VCaP (cell line): ENCODE data around the gene LMLN.
"Not testable (repeated sequence)": the region's sequence is repeated elsewhere in the genome, so short reads cannot be mapped to it uniquely, and the experiment has no call there.

Experiments used
- H3K27ac ChIP-seq: fragments of 450-650 bp; 2 replicates; pipeline ENCODE4 v1.5.1; 2017
- CTCF ChIP-seq: fragments of 450-650 bp; conservative IDR thresholded peaks from 2 replicates; pipeline ENCODE4 v1.5.1; 2017; ENCODE audit warnings: mild to moderate bottlenecking, moderate library complexity

Gene LMLN

GRCh38 chr3:198030125-198030524 lies 70.1 kb downstream of the LMLN start:
- H3K27ac ChIP-seq, result no peak overlapping the region
- no peak for TF ChIP-seq CTCF

- no peak overlapping the region for H3K27ac ChIP-seq
- no peak for TF ChIP-seq CTCF
These were observed 70.7 kb downstream of the LMLN start for GRCh38 chr3:198030726-198031125.

- TF ChIP-seq CTCF, result no peak
- no peak overlapping the region for H3K27ac ChIP-seq
These were observed 72.3 kb downstream of the LMLN start for GRCh38 chr3:198032039-198032936.

GRCh38 chr3:198043119-198043518 lies 83.1 kb downstream of the LMLN start:
- no peak overlapping the region for H3K27ac ChIP-seq
- TF ChIP-seq CTCF, result no peak

- no peak overlapping the region for H3K27ac ChIP-seq
- no peak for TF ChIP-seq CTCF
These were observed 86.3 kb downstream of the LMLN start for GRCh38 chr3:198046120-198046857.

- TF ChIP-seq CTCF, result no peak
- H3K27ac ChIP-seq, result no peak overlapping the region
These were observed 88.4 kb downstream of the LMLN start for GRCh38 chr3:198048445-198048844.

GRCh38 chr3:198051836-198052235 lies 91.8 kb downstream of the LMLN start:
- no peak for TF ChIP-seq CTCF
- no peak overlapping the region for H3K27ac ChIP-seq

- not testable (repeated sequence) for H3K27ac ChIP-seq
These were observed 93.4 kb downstream of the LMLN start for GRCh38 chr3:198053462-198053861.
